SU-DHL-6 (cell line): Measurements from ENCODE around the gene OTOGL.

ENCODE experiments used
- CTCF ChIP-seq: fragments of 200-600 bp; sonication (generic); IDR thresholded peaks from one replicate; pipeline ENCODE4 v1.5.1; 2017; ENCODE audit warnings: antibody characterized with exemption, mild to moderate bottlenecking, low read length, moderate library complexity; ENCODE audit not compliant: insufficient read depth, poor library complexity, severe bottlenecking
- EZH2phosphoT487 ChIP-seq: fragments of 200-600 bp; sonication (generic), shearing (Covaris generic); conservative IDR thresholded peaks from 2 replicates; pipeline ENCODE4 v1.6.1; 2018; ENCODE audit warnings: mild to moderate bottlenecking, antibody characterized with exemption, low read length, moderate library complexity, mixed read lengths

GRCh38 chr12:80299976-80300375, 200.6 kb downstream of the OTOGL start:
- TF ChIP-seq CTCF (no peak), EZH2phosphoT487 (no peak)
